ENCODE measurements around the gene LGI4.

LGI4 gene

DNA sequence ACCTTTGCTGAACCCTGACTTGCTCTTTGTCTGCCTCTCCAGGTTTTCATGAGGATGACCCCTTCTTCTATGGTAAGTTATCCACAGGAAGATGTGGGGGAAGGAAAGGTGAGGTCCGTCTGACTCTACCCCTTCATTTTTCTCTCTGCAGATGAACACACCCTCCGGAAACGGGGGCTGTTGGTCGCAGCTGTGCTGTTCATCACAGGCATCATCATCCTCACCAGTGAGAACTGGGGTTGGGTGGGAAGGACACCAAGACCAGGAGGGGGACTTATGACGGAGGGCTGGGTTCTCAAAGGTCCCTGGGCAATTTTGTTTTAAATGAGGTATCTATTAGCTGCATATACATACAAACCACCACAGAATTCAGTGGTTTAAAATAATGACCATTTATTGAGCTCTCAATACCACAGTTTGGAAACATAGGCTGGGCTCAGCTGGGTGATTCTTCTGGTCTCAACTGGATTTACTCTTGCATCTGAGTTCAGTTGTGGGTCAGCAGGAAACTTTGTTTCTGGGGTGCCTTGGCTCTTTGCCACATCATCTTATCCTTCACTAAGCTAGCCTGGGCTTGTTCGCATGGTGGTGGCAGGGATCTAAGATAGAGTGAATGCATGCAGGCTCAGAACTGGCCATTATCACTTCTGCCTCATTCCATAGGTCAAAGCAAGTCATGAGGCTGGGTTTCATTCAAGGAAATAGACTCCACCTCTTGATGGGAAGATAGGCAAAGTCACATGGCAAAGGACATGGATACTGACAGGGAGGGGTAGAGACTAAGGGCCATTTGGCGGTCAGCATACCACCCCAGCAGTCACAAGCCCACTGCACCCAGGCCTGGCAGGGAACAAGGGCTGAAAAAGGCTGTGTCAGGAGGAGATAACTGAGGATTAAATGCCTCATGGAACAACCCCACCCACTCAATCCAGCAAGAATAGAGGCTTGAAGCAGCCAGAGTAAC is 31.5 kb upstream of the LGI4 start:
- Mint-ChIP-seq H3K4me3 (peak overlapping the region; percentile 20), H3K27ac (peak overlapping the region; percentile 83), H3K9me3 (ENCODE audit: low read depth) (no peaks in the 10 kb centered on the region), H3K4me1 (ENCODE audit: low read depth) (peaks cover 44% of the 10 kb centered on the region), H3K36me3 (peaks cover 54% of the 10 kb centered on the region), H3K27me3 (no peaks in the 10 kb centered on the region)

GRCh38 chr19:35165200-35166058 is 30.6 kb upstream of the LGI4 start:
- Mint-ChIP-seq H3K9me3 (ENCODE audit: low read depth) (no peaks in the 10 kb centered on the region), H3K36me3 (peaks cover 60% of the 10 kb centered on the region), H3K27me3 (no peaks in the 10 kb centered on the region), H3K27ac (peak overlapping the region; percentile 46), H3K4me1 (ENCODE audit: low read depth) (peaks cover 45% of the 10 kb centered on the region), H3K4me3 (no peak overlapping the region)

DNA sequence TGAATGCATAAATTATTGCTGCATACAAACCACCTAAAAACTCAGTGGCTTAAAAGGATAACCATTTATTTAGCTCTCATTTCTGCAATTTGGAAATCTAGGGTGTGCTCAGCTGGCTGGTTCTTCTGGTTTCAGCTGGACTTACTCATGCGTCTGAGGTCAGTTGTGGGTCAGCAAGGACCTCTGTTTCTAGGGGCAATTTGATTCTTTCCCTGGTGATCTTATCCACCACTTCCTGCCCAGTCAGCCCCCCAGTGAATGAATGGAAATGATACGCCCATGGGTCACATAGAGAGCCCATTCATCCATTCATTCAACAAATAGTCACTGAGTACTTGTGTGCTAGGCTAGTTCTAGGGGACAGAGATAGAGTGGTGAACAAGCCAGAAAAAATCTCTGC is 29.6 kb upstream of the LGI4 start:
- Mint-ChIP-seq H3K27me3 (no peaks in the 10 kb centered on the region), H3K27ac (peak overlapping the region; percentile 58), H3K4me1 (ENCODE audit: low read depth) (peaks cover 46% of the 10 kb centered on the region), H3K36me3 (peaks cover 61% of the 10 kb centered on the region), H3K9me3 (ENCODE audit: low read depth) (no peaks in the 10 kb centered on the region), H3K4me3 (no peak overlapping the region)

GRCh38 chr19:35162471-35163326 is 27.8 kb upstream of the LGI4 start:
- Mint-ChIP-seq H3K27ac (peak overlapping the region; percentile 66), H3K4me1 (ENCODE audit: low read depth) (peaks cover 54% of the 10 kb centered on the region), H3K4me3 (peak overlapping the region; percentile 38), H3K36me3 (peaks cover 64% of the 10 kb centered on the region), H3K27me3 (no peaks in the 10 kb centered on the region), H3K9me3 (ENCODE audit: low read depth) (no peaks in the 10 kb centered on the region)

DNA sequence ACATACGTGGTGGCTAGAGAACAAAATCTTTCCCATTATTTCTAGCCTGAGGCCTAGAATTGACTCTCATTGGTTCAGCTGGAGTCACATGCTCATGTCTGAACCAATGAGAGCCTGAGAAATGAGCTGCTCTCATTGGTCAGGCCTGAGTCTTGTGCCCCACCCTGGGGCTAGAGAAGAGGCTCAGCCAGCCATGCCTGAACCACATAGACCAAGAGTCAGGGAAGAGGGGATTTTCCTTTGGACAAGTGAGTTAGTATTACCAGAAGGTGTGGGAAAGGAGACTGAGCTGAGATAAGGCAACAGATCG is 26.5 kb upstream of the LGI4 start:
- no peak overlapping the region for H3K4me3 Mint-ChIP-seq
- peaks cover 61% of the 10 kb centered on the region for H3K36me3 Mint-ChIP-seq

DNA sequence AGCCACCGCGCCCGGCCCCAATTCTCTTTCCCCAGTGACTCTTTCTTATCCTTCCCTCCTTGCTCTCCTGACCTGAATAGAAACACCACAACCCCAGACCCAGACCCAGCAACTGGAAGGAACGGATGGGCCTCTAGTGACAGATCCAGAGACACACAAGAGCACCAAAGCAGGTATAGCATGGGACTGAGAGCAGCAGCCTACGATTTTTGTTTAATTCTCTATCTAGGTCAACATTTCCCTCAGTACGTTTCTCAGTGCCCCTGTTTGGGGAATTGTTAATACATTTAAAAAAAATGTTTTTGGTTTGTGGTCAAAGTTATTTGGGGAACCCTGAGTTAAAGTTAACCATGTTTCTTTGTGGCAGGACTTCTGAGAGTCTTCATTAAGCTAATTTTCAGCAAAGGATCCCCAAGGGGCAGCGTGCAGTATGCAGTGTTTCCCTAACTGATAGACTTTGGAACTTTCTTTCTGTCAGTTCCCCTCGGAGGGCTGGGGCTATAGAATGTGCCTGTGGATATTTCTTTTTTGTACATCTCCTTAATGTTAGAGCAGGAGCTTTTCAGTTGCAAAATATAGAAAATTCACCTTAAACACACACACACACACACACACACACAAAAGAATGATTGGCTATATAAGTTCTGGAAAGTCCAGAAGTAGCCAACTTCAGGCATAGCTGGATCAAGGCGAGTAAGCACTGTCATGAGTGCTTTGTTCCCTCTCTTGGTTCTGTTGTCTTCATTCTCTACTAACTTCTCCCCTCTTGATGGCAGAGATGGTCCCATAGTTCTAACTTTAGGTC is 26.0 kb upstream of the LGI4 start:
- no peaks in the 10 kb centered on the region for H3K9me3 Mint-ChIP-seq (ENCODE audit: low read depth)
- peak overlapping the region; percentile 61 for H3K27ac Mint-ChIP-seq
- peaks cover 53% of the 10 kb centered on the region for H3K4me1 Mint-ChIP-seq (ENCODE audit: low read depth)
- no peaks in the 10 kb centered on the region for H3K27me3 Mint-ChIP-seq
- H3K36me3 Mint-ChIP-seq = peaks cover 61% of the 10 kb centered on the region
- H3K4me3 Mint-ChIP-seq = no peak overlapping the region

More for the DNA sequence above, 26.5 kb upstream of the LGI4 start:
- Mint-ChIP-seq H3K27me3 (no peaks in the 10 kb centered on the region), H3K27ac (peak overlapping the region; percentile 54), H3K4me1 (ENCODE audit: low read depth) (peaks cover 52% of the 10 kb centered on the region), H3K9me3 (ENCODE audit: low read depth) (no peaks in the 10 kb centered on the region)

- Mint-ChIP-seq H3K36me3 (peaks cover 50% of the 10 kb centered on the region), H3K4me1 (ENCODE audit: low read depth) (peaks cover 57% of the 10 kb centered on the region)
Observed at GRCh38 chr19:35159606-35160005, 24.7 kb upstream of the LGI4 start.

GRCh38 chr19:35157431-35157830 is 22.6 kb upstream of the LGI4 start:
- H3K4me1 Mint-ChIP-seq (ENCODE audit: low read depth) = peaks cover 56% of the 10 kb centered on the region
- peak overlapping the region; percentile 82 for H3K27ac Mint-ChIP-seq
- peaks cover 34% of the 10 kb centered on the region for H3K36me3 Mint-ChIP-seq
- H3K27me3 Mint-ChIP-seq = no peaks in the 10 kb centered on the region
- H3K4me3 Mint-ChIP-seq = peak overlapping the region; percentile 99
- no peaks in the 10 kb centered on the region for H3K9me3 Mint-ChIP-seq (ENCODE audit: low read depth)

More at GRCh38 chr19:35159606-35160005, 24.7 kb upstream of the LGI4 start:
- Mint-ChIP-seq H3K27ac (peak overlapping the region; percentile 79), H3K4me3 (peak overlapping the region; percentile 44), H3K9me3 (ENCODE audit: low read depth) (no peaks in the 10 kb centered on the region), H3K27me3 (no peaks in the 10 kb centered on the region)

DNA sequence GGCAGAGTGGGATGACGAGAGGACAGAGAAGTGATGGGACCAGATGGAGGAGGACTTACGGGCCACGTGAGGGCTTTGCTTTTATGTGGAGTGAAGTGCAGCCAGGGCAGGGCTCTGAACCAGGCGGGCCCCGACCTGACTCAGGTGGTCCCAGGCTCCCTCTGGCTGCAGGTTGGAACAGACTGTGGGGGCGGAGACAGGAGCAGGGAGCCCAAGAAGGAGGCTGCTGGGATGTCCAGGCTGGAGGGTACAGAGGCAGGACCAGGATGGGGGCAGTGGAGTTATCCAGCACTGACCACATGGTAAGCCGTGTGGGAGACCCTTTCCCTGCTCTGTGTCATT is 21.8 kb upstream of the LGI4 start:
- H3K36me3 Mint-ChIP-seq = peaks cover 26% of the 10 kb centered on the region
- H3K27ac Mint-ChIP-seq = peak overlapping the region; percentile 100
- peaks cover 54% of the 10 kb centered on the region for H3K4me1 Mint-ChIP-seq (ENCODE audit: low read depth)
- no peaks in the 10 kb centered on the region for H3K9me3 Mint-ChIP-seq (ENCODE audit: low read depth)
- no peaks in the 10 kb centered on the region for H3K27me3 Mint-ChIP-seq
- H3K4me3 Mint-ChIP-seq = peak overlapping the region; percentile 99

DNA sequence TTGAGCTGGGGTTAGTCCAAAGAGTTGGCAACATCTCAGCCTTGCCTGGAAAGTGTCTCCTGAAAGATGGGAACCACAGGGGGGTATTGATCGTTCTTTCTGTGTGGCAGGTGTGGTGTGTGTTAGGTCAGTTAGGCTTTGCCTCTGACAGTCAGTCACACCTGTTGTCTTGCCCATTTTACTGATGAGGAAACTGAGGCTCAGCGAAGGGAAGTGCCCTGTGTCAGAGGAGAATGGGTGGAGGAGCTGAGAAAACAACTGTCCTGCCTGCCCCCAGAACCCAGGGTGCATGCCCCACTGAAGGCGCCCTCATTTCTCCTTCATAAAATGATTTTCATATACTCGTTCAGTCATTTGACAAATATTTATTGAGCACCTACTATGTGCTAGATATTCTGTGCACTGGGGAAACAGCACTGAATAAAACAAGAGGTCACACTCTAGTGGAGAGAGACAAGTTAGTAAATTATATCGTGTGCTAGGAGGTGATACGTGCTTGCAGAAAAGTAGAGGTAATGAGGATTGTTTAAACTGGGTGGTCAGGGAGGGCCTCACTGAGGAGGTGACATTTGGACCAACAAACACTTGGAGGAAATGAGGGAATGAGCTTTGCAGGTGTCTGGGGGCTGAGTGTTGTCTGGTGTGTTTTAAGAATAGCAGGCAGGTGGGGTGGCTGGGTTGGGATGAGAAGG is 21.3 kb upstream of the LGI4 start:
- Mint-ChIP-seq H3K36me3 (peaks cover 21% of the 10 kb centered on the region), H3K4me3 (peak overlapping the region; percentile 99), H3K27me3 (no peaks in the 10 kb centered on the region), H3K4me1 (ENCODE audit: low read depth) (peaks cover 49% of the 10 kb centered on the region), H3K9me3 (ENCODE audit: low read depth) (no peaks in the 10 kb centered on the region), H3K27ac (peak overlapping the region; percentile 100)

DNA sequence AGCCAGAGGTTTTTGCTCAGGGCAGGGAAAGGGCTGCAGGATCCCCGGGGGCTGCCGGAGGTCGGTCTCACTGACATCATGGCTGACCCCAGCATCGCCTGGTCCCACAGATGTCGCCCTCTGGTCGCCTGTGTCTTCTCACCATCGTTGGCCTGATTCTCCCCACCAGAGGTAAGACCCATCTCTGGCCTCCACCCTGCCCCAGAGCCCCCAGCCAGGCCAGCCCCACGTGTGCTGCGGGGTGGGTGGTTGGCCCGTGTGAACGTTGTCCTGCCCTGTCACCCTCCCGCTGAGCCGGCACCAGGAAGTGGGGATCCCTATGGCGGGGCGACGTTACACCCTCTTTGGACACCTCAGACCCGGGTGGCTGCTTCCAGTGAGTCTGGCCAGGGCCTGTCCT is 20.6 kb upstream of the LGI4 start:
- Mint-ChIP-seq H3K27ac (peak overlapping the region; percentile 100), H3K9me3 (ENCODE audit: low read depth) (no peaks in the 10 kb centered on the region), H3K36me3 (peaks cover 18% of the 10 kb centered on the region), H3K27me3 (no peaks in the 10 kb centered on the region), H3K4me3 (peak overlapping the region; percentile 99), H3K4me1 (ENCODE audit: low read depth) (peaks cover 47% of the 10 kb centered on the region)

- Mint-ChIP-seq H3K27ac (peak within 1 kb of the TSS; percentile 100), H3K36me3 (peaks cover 18% of the 10 kb centered on the region), H3K4me3 (peak within 1 kb of the TSS; percentile 99), H3K4me1 (ENCODE audit: low read depth) (peaks cover 47% of the 10 kb centered on the region), H3K27me3 (no peaks in the 10 kb centered on the region), H3K9me3 (ENCODE audit: low read depth) (no peaks in the 10 kb centered on the region)
Observed at GRCh38 chr19:35154525-35155406, 19.9 kb upstream of the LGI4 start, which contains the start of gene FXYD5. Gene FXYD5, plus strand, starts transcription at chr19:35154735. Its CDS starts 816 bp downstream, at chr19:35155551.
